Measurements from ENCODE around the gene STARD3NL. TPM values are rescaled to one million over a fixed set of nuclear protein-coding genes. Genes with fewer than 3 reads are reported as not detected.

The STARD3NL gene
- total and polyA plus RNA-seq, 2 of the 13 experiments (the other 11 are each of a cell fraction or from before 2014, with no cell fraction given): 37.3 to 42.3 TPM

GRCh38 chr7:38151556-38151955 lies 26.5 kb upstream of the STARD3NL start:
- CTCF ChIA-PET (ENCODE audit: low intra/inter-chr PET ratio, low total read pairs): no interaction called here

More at GRCh38 chr7:38151556-38151955, 26.5 kb upstream of the STARD3NL start:
- in situ Hi-C loops (cut with HindIII; ENCODE audit: extremely low pct_ligation_motif_present, low pct_unique_long_range_greater_than_20kb) (no loop called here), intact Hi-C loops (cut with micrococcal nuclease; ENCODE audit: unreplicated experiment) (no loop called here)
- FAIRE-seq (no peak), DNase-seq (ENCODE audit: low spot score) (no peak), ATAC-seq (no peak)
- H3K27ac ChIP-seq (ENCODE audit: extremely low read length, insufficient read depth, low read length): no peak overlapping the region
- 2% methylated on average over 2 of the region's 2 CpGs for WGBS (ENCODE audit: low lambda C conversion rate)
- no peak overlapping the region for H3K4me3 ChIP-seq (replicated peaks in 1 of 3; ENCODE audit: insufficient read depth in 1 of 3, low read depth in 2 of 3, low read length in 3 of 3)
- no peaks in the 10 kb centered on the region for H3K9me3 ChIP-seq (ENCODE audit: low read length)
- BruUV-seq (replicated peaks): no TSS peak
- TF ChIP-seq ERF (CRISPR knock-in tag; IDR thresholded peaks at IDR 0.05) (no peak), SRY (CRISPR knock-in tag; IDR thresholded peaks at IDR 0.05) (no peak), ZEB1 (IDR thresholded peaks at IDR 0.05; ENCODE audit: insufficient replicate concordance, low read depth) (no peak), ZNF138 (CRISPR knock-in tag; IDR thresholded peaks at IDR 0.05; ENCODE audit: low read depth) (no peak), CEBPZ (IDR thresholded peaks at IDR 0.05; ENCODE audit: low read length) (no peak), ZNF547 (CRISPR knock-in tag; IDR thresholded peaks at IDR 0.05) (no peak), FOXM1 (CRISPR knock-in tag; IDR thresholded peaks at IDR 0.05) (no peak), CENPBD1 (CRISPR knock-in tag; IDR thresholded peaks at IDR 0.05; ENCODE audit: borderline replicate concordance, low read depth) (no peak), FOXP1 (IDR thresholded peaks at IDR 0.05) (no peak), FOXP1 (CRISPR knock-in tag; IDR thresholded peaks at IDR 0.05) (no peak), CERS6 (CRISPR knock-in tag; IDR thresholded peaks at IDR 0.05) (no peak), KDM5B (CRISPR knock-in tag; IDR thresholded peaks at IDR 0.05; ENCODE audit: borderline replicate concordance) (no peak), KDM5A (IDR thresholded peaks at IDR 0.05; ENCODE audit: borderline replicate concordance, low read length) (no peak), SAP130 (CRISPR knock-in tag; IDR thresholded peaks at IDR 0.05; ENCODE audit: low read depth) (no peak), ATM (IDR thresholded peaks at IDR 0.05; ENCODE audit: borderline replicate concordance) (no peak)
- no peak overlapping the region for H2AFZ ChIP-seq (ENCODE audit: low read length)
- no peak overlapping the region for H3K9ac ChIP-seq (ENCODE audit: insufficient read depth, low read depth, low read length)
- no peaks in the 10 kb centered on the region for H3K4me1 ChIP-seq (ENCODE audit: insufficient read depth, low read length)
- H3K36me3 ChIP-seq (replicated peaks in 1 of 2; ENCODE audit: control insufficient read depth in 1 of 2, insufficient read depth in 2 of 2, low read length in 2 of 2): no peaks in the 10 kb centered on the region
- POLR2A ChIA-PET: no interaction called here
- H3K79me2 ChIP-seq (ENCODE audit: insufficient read depth, low read length): no peaks in the 10 kb centered on the region
- H3K27me3 ChIP-seq (ENCODE audit: control insufficient read depth in 1 of 2, insufficient read depth in 2 of 2, low read length in 2 of 2): no peaks in the 10 kb centered on the region
- no peak overlapping the region for H3K4me2 ChIP-seq (ENCODE audit: low read depth, low read length)
- H4K20me1 ChIP-seq (ENCODE audit: insufficient read depth, low read length): no peaks in the 10 kb centered on the region
